Choroid plexus epithelial cell (primary cell): ENCODE results near the gene SLC13A4.
A peak's percentile ranks its signal among the peaks of the same experiment; 100 is the strongest.
"Not testable (repeated sequence)": the region's sequence is repeated elsewhere in the genome, so short reads cannot be mapped to it uniquely, and the experiment has no call there.

Experiments used
- DNase-seq: peaks from one replicate; pipeline ENCODE4 v3.0.0-alpha.2; 2010; ENCODE audit warnings: low read depth
- H3K4me3 ChIP-seq: 2 replicates; pipeline ENCODE4 v1.5.1; 2011; ENCODE audit warnings: low read depth, mild to moderate bottlenecking, control low read depth, low read length, moderate library complexity
- TF ChIP-seq, protein P1 (sequence below): conservative IDR thresholded peaks from 2 replicates; pipeline ENCODE4 v1.5.1; 2011; ENCODE audit warnings: low read depth, mild to moderate bottlenecking, control low read depth, inconsistent platforms, low read length, moderate library complexity

The SLC13A4 gene

DNA sequence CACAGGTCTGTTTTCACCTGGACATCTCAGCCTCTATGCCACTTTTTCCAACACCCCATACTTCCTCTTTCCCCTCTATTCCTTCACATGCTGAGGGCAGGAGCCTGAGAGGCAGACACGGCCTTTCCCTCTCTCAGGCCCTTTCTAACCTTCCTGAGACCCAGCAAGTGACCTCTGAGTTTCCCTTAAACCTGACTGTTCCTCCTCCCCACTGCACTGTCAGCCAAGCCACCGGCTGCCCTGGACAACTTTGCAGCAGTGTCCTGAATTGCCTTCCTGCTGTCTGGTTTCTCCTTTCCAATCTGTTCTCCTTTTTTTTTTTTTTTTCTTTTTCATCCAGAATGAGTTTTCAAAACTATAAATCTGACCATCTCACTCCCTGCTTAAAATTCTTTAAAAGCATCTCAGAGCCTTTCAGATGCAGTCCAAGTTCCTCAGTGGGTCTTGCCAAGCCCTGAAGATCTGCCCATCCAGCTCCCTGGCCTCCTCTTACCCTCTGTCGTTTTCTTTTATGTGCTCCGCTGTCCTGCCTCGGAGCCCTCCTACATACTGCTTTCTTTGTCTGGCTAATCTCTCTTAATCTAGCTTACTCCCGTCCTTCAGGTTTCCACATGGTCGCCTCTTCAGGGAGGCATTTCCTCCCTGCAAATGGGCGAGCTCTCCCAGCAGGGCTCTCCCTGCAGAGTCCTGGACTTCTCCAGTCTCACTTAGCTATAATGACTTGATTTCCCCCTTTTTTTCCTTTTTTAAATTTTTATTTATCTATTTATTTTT is 30.5 kb downstream of the SLC13A4 start:
- DNase-seq: no peak
- TF ChIP-seq, protein P1, sequence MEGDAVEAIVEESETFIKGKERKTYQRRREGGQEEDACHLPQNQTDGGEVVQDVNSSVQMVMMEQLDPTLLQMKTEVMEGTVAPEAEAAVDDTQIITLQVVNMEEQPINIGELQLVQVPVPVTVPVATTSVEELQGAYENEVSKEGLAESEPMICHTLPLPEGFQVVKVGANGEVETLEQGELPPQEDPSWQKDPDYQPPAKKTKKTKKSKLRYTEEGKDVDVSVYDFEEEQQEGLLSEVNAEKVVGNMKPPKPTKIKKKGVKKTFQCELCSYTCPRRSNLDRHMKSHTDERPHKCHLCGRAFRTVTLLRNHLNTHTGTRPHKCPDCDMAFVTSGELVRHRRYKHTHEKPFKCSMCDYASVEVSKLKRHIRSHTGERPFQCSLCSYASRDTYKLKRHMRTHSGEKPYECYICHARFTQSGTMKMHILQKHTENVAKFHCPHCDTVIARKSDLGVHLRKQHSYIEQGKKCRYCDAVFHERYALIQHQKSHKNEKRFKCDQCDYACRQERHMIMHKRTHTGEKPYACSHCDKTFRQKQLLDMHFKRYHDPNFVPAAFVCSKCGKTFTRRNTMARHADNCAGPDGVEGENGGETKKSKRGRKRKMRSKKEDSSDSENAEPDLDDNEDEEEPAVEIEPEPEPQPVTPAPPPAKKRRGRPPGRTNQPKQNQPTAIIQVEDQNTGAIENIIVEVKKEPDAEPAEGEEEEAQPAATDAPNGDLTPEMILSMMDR: no peak
- no peak overlapping the region for H3K4me3 ChIP-seq

DNA sequence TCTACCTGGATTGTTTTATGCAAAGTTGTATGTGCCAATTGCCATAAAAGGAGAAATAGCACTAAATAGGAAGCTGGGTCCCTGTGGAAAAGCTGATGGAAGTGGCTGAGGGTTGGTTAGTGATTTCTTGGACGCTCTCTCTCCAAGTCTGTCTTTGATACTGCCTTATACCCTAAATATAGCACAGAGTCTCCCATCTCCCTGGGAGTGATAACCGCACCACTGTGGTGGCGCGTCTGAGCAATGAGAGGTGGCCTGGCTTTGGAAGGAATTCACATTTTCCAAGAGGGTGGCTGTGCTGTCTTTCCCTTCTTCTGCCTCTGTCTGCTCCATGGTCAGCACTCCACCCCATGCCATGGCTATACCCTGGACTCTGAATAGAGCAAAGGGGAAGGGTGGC is 34.4 kb downstream of the SLC13A4 start:
- no peak overlapping the region for H3K4me3 ChIP-seq
- TF ChIP-seq, protein P1: no peak
- DNase-seq: no peak

GRCh38 chr7:135692606-135693005 is 35.4 kb downstream of the SLC13A4 start:
- not testable (repeated sequence) for H3K4me3 ChIP-seq, DNase-seq

DNA sequence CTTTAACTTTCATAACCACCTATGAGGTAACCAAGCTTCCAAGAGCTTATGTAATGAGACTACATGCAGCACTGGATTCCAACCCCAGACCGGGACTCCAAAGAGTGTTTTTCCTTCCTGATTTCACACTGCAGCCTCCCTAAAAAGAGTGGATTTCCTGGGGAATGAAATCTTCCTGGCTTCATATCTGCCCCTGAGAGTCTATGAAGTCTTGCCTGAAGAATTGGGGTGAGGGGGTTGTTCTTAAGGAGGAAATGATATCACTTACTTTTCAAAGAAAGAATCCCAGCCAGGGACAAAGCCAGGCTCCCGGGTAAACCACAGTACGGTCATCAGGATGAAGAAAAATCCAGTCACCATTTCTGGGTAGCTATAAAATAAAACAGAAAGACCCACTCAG is 35.9 kb downstream of the SLC13A4 start:
- TF ChIP-seq, protein P1: no peak
- no peak overlapping the region for H3K4me3 ChIP-seq
- no peak for DNase-seq

DNA sequence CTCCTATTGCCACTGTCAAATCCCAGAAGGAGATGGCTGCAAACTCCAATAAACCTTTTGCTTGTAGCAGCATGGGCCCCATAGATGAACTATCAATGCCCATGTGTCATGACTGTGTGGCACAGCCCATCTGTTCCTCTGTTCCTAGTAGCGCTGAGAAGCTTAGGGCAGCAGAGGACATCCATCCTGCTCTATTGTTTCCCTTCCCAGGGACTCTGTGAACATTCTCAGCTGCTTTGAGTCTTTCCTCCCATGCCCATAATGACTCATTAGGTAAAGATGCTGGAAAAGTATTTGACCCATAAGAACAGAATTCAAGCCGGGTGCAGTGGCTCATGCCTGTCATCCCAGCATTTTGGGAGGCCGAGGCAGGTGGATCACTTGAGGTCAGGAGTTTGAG is 37.4 kb downstream of the SLC13A4 start:
- no peak overlapping the region for H3K4me3 ChIP-seq
- TF ChIP-seq, protein P1: no peak
- peak; percentile 40 for DNase-seq

DNA sequence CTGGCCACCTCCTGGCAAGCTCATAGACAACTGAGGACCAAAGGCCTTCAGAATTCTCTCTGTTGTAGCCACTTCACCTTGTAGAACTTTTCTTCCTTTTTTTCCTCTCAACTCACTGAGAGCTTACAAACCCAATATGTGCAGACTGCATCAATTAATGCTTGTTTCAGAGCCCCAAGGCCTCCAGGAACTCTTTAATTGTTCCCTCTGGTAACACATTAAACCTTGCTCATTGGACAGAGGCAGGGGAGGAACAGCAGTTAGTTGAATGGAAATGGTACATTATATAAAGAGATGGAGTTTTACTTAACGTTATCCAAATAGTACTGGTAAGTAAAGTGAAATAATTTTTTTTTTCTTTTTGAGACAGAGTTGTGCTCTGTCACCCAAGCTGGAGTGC is 40.5 kb downstream of the SLC13A4 start:
- TF ChIP-seq, protein P1: no peak
- DNase-seq: no peak
- H3K4me3 ChIP-seq: no peak overlapping the region

GRCh38 chr7:135685306-135686084 is 42.5 kb downstream of the SLC13A4 start:
- DNase-seq: no peak
- H3K4me3 ChIP-seq: no peak overlapping the region
- TF ChIP-seq, protein P1: no peak
